Gastroesophageal sphincter (tissue), 3 donors: ENCODE results near the gene PTGFRN.

Experiments used
- CTCF ChIP-seq, 4 experiments: fragments of 200-600 bp in 2 of 4; fragments of 450-650 bp in 2 of 4; sonication (generic) in 1 of 4; IDR thresholded peaks; one replicate each; pipeline ENCODE4 v1.5.1; 2017 to 2019; ENCODE audit warnings: antibody characterized with exemption in 4 of 4, mild to moderate bottlenecking in 2 of 4, moderate library complexity in 2 of 4
- EP300 ChIP-seq: sonication (generic); formaldehyde crosslinking; IDR thresholded peaks from one replicate; pipeline ENCODE4 v1.6.1; 2017; ENCODE audit warnings: antibody characterized with exemption, mild to moderate bottlenecking
- POLR2A ChIP-seq, 2 donors: fragments of 450-650 bp; IDR thresholded peaks; one replicate each; pipeline ENCODE4 v1.6.1; 2017; ENCODE audit warnings: antibody characterized with exemption in 2 of 2, mild to moderate bottlenecking in 2 of 2, moderate library complexity in 1 of 2
- POLR2AphosphoS5 ChIP-seq: sonication (generic); formaldehyde crosslinking; IDR thresholded peaks from one replicate; pipeline ENCODE4 v1.6.1; 2017; ENCODE audit warnings: antibody characterized with exemption

- TF ChIP-seq CTCF (IDR thresholded peaks at IDR 0.05) (no peak), POLR2AphosphoS5 (no peak), POLR2A (IDR thresholded peaks at IDR 0.05) (no peak), EP300 (no peak)
Measured at GRCh38 chr1:116940814-116941599, 31.3 kb downstream of the PTGFRN start.
